Astrocyte of the cerebellum (primary cell): Measurements from ENCODE around the gene MYOF.
"Not testable (repeated sequence)": the region's sequence is repeated elsewhere in the genome, so short reads cannot be mapped to it uniquely, and the experiment has no call there.

Source experiments
- DNase-seq: peaks from one replicate; pipeline ENCODE4 v3.0.0-alpha.2; 2011; ENCODE audit warnings: low read depth
- H3K4me3 ChIP-seq: 2 replicates; pipeline ENCODE4 v1.5.1; 2011; ENCODE audit warnings: mild to moderate bottlenecking, low read depth, low read length, moderate library complexity
- CTCF ChIP-seq: IDR thresholded peaks from 2 replicates; pipeline ENCODE4 v1.5.1; 2012; ENCODE audit warnings: low read length, low read depth, moderate library complexity, mild to moderate bottlenecking; ENCODE audit errors: missing control alignments
- in situ Hi-C: cut with HindIII; loops from 2 replicates; pipeline ENCODE4 v1.10.0; 2017; ENCODE audit warnings: low sequenced_read_pairs

MYOF gene

GRCh38 chr10:93473804-93474472, 8.2 kb downstream of the MYOF start:
- TF ChIP-seq CTCF: no peak
- H3K4me3 ChIP-seq: no peak overlapping the region
- no peak for DNase-seq
- in situ Hi-C loops: no loop called here

GRCh38 chr10:93473161-93473560, 9.0 kb downstream of the MYOF start:
- in situ Hi-C loops: no loop called here
- no peak overlapping the region for H3K4me3 ChIP-seq
- no peak for TF ChIP-seq CTCF
- no peak for DNase-seq

- H3K4me3 ChIP-seq: no peak overlapping the region
- in situ Hi-C loops: no loop called here
- no peak for TF ChIP-seq CTCF
- DNase-seq: peak; percentile 93
Observed at GRCh38 chr10:93471110-93471651, 11.0 kb downstream of the MYOF start.

GRCh38 chr10:93469454-93469853, 12.7 kb downstream of the MYOF start:
- TF ChIP-seq CTCF: no peak
- in situ Hi-C loops: no loop called here
- DNase-seq: no peak
- no peak overlapping the region for H3K4me3 ChIP-seq

GRCh38 chr10:93468461-93469213, 13.5 kb downstream of the MYOF start:
- H3K4me3 ChIP-seq: no peak overlapping the region
- in situ Hi-C loops: no loop called here
- no peak for TF ChIP-seq CTCF
- DNase-seq: no peak

- in situ Hi-C loops, DNase-seq, H3K4me3 ChIP-seq: not testable (repeated sequence)
Observed at GRCh38 chr10:93467635-93468034, 14.5 kb downstream of the MYOF start.
